NOMO-1 treated with DMSO at 0.1 percent for 48 hours (cell line): ENCODE measurements around the gene HSPA1A.
A peak's percentile ranks its signal among the peaks of the same experiment; 100 is the strongest.
"Not testable (repeated sequence)": the region's sequence is repeated elsewhere in the genome, so short reads cannot be mapped to it uniquely, and the experiment has no call there.

Source experiments
- DNase-seq: peaks from one replicate; lab custom pipeline; 2025; ENCODE audit not compliant: unreplicated experiment; lab: John Stamatoyannopoulos, UW

Gene HSPA1A

DNA sequence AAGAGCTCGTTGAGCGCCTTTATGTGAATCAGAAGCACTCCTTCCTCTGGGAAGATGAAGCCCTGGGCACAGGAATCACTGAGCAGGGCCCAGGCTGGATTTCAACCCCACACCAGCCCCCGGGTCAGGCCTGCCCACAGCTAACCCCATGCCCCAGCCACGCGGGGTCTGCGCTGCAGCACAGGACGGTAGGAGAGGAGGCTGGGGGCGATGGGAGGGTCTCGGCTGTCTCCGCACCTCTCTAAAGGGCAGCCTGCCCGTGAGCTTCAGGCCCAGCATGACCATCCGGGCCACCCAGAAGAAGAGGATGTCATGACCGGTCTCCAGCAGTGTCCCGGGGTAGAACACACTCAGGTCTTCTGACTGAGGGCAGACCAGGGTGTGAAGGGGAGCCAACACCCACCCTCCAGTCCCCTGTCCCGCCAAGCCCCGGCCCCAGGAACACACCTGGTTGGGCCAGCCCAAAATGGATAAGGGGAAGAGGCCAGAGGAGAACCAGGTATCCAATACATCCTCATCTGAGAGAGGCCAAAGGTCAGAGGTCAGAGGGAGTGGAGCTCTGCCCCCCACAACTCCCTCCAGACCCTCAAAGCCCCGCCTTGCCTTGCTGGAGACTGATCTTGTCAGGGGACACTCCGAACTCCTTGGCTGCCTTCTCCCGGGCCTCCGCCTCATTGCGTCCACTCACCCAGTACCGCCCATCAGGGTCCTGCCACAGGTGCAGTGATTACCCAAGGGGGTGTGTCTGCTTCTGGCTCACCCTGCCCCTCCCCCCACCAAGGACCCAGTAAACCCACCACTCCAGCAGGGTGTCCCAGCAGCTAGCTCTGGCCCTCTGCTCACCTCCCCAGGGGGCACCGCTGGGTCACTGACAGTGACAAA lies 33.9 kb upstream of the HSPA1A start:
- DNase-seq: no peak

DNA sequence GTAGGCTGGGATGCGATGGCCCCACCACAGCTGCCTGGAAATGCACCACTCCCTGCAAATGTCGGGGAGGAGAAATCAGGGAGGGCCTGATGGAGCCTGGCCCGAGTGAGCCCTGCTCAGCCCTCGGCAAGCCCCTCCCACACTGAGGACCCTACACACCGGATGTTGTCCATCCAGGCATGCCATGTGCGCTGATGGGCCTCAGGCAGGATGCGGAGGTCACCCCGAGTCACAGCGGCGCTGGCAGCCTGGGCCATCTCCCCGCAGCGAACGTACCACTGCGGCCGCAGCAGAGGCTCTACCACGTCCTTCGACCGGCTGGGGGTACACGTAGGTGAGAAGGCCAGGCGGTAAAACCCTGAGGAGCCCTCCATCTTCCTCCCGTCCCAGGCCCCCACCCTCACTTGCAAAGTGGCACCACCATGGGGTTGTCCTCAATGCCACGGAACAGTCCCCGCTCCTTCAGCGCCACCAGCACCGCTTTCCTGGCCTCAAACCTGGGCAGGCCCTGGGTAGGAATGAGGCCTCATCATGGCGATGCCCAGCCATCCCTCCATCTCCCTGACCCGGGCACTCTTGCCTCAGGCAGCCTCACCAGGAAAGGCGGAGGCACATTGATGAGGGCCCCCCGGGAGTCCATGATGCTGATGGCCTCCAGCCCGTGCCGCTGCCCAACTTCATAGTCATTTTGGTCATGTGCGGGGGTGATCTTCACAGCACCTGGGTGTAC lies 33.1 kb upstream of the HSPA1A start:
- no peak for DNase-seq

DNA sequence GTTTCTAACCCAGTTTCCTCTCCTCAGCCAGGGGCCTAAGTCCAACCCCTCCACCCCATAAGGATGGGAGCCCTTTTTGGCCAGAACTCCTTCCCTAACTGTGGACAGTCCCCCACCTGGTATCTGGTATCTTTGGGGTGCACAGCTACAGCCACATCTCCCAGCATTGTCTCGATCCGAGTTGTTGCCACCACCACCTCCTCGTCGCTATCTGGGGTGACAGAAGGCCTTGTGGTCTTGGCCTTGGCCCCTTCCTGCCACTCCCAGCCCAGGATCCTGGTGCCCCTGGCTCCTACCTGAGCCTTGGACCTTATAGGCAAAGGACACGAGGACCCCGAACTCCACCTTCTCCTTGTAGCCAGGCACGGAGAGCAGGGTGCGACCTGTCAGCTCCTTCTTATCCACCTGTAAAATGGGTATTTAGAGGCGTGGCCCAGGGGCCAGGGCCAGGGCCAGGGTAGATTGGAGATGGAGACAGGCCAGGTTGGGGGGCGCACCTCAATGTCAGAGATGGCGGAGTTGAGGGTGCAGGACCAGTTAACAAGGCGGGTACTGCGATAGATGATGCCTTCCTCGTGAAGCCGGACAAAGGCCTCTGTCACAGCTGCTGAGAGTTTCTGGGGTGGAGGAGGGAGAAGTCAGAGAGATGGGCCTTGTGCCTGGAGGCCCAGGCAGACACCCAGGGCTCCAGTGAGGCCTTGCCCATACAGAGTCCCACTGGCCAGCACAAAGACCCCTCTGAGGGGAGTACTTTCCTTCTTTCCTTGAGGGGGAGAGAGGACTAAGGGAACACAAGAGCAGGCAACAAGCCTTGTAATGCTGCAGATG lies 31.0 kb upstream of the HSPA1A start:
- no peak for DNase-seq

DNA sequence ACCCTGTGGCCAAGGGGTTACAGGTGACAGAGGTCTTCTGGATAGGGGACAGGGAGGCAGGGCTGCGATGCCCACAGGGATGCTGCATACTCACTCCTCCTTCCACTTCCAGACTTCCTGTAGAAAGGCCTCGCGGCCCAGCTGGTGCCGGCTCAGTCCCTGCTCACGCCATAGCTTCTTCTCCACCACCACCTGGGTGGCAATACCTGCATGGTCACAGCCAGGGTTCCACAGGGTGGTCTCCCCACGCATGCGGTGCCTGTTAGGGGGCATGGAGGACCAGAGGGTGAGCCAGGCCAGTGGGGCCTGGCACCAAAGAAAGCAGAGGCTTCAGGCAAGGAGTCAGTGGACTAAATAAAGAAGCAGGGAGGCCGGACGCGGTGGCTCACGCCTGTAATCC lies 29.9 kb upstream of the HSPA1A start:
- no peak for DNase-seq

DNA sequence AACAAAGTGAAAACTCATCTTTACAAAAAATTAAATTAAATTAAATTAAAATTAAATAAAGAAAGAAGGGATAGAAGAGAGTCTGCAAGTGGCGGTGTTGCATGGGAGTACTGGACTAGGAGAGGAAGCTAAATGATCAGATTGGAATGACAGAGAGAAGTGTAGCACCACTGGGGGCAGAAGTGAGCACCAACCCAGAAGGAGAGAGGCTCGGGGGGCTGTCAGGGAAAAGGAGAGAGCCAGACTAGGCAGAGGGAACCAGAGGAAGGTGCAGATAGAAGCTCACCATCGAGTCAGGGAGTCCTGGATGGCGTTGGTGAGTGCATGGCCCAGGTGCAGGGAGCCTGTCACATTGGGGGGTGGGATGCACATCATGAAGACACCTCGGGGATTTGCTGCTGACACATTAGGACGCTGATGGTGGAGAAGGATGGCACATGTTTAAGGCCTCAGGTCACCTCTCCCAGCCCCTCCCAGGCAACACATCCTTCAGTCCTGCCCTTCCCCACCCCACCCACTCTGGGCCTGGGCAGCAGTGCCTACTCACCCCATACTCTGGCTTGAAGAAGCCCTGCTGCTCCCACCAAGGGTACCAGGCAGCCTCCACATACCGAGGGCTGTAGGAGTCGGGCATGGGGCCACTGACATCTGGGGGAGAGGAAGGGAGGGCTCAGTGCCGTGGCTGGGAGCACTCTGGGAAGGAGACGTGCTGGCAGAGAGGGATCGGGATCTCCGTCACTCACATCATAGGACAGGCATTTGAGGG lies 23.8 kb upstream of the HSPA1A start:
- DNase-seq: peak; percentile 40

DNA sequence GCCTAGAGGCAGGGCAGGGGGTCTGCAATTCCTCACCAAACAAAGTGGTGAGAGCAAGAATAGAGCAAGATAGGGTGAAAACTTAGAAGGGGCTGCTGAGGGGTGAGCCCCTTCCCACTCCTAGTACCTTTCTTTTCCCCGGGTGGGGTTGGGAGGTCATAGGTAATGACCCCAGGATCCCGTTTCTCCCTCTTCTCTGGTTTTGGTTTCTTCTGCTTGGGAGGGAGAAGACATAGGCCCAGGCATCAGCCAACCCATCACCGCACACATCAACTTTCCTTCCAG lies 23.3 kb upstream of the HSPA1A start:
- no peak for DNase-seq

DNA sequence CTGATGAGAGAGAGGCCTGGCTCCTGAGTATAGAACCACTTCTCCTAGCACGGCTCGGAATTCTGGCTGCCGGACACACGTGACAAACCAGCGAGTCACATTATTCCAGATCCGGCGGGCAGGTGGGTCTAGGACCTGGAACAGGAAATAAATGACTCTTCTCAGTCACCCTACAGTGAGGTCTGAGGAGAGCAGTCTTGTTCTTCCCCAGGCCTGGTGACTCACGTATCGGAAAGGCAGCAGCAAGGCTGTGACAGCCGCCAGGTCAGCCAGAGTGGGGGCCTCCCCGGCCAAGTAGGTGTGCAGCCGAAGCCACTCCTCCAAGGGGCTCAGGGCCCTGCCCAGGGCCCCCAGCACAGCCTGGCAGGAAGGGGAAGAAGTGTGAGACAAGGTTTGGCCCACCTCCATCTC lies 22.6 kb upstream of the HSPA1A start:
- DNase-seq: no peak

DNA sequence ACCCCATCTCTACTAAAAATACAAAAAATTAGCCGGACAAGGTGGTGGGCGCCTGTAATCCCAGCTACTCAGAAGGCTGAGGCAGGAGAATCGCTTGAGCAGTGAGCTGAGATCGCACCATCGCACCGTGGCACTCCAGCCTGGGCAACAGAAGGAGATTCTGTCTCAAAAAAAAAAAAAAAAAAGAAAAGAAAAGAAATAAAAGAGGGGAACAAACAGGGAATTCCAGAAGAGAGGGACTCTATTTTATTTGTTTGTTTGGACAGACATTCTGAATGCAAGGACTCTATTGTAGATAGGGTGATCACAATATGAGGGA lies 21.5 kb upstream of the HSPA1A start:
- DNase-seq: not testable (repeated sequence)

DNA sequence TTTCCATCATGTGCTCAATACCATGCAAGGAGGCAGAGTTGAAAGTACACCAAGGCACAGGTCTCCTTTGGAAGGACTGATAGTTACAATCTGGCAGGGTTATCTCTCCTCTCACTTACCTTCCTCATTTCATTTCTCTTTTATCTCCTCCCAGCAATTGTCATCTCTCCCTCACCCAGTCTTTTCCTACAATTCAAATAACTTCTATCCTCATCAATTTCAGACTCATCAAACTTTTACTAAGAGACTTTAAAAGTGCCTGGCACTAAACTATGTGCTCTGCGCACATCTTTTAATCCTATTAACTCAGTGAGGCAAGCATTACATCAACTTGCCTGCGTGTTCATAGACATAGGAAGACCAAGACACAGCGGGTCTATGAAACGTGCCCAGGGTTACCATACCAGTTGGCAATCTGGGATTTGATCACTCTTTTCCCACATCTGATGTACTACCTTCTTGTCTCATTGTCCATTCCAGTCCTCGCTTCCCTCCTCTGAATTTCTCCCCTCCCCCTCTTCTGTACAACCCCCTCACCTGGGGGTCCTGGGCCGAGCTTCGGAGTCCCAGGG lies 21.0 kb upstream of the HSPA1A start:
- peak; percentile 49 for DNase-seq

DNA sequence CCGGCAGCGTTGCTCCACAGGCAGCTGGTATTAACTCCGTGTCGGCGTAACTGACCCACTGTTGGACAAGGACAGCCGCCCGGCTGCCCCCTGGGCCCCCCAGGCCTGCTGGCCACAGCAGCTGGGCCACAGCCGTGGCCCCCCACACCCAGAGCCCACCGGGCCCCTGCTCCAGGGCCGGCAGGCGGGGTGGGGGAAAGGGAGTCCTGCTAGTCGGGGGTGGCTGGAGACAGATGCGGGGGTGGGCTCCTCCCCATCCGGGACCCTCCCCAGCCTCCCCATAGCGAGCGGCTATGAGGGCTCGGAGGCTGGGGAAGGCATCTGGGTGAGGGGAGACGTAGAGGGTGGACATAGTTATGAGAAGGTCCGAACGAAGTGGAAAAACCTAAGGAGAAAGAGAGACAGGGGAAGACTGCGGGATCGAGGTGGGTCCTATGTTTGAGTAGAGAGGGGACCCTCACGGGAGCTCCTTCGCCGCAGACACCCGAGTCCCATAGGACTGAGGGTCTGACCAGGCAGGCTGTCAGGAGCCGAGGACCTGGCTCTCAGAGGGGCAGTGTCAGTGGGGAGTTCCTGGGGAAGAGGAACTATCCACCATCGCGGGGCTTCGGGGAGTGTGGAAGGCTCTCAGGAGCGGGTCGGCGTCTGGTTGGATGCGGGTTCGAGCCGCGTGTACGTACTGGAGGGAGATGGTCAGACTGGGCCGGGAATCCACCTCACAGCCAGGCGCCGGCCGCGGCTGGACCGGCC lies 20.3 kb upstream of the HSPA1A start:
- DNase-seq: peak; percentile 54

DNA sequence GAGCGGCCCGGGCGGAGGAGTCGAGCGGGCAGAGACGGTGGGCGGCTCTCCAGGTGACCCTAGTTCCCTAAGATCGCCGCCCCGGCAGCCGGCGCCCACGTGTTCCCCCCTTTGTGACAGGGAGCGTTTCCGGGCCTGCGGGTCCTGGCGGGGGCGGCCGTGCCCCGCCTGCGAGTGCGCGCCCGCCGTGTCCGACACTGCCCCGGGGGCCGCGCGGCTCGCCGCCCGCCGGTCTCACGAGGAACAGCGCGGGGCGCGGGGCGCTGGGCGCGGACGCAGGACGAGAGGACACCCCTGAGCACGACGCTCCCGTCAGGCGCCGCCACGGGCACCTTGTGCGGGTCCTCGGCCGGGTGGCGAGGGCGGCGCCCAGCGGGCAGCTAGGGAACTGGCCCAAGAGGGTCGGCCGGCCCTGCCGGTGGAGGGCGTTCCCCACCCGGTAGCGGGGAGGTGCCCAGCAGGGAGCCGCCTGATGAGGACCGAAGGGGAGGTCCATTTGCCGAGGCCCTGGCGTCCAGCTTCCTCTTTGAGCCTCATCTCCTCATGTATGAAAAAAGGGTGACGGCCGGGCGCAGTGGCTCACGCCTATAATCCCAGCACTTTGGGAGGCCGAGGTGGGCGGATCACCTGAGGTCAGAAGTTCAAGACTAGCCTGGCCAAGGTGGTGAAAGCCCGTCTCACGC lies 19.6 kb upstream of the HSPA1A start, which contains the start of gene VARS1:
Gene VARS1, minus strand, starts transcription at position 137 of the 683 bp plus-strand sequence. CDS start 535 bp downstream, outside the sequence.
- DNase-seq: peak; percentile 95

DNA sequence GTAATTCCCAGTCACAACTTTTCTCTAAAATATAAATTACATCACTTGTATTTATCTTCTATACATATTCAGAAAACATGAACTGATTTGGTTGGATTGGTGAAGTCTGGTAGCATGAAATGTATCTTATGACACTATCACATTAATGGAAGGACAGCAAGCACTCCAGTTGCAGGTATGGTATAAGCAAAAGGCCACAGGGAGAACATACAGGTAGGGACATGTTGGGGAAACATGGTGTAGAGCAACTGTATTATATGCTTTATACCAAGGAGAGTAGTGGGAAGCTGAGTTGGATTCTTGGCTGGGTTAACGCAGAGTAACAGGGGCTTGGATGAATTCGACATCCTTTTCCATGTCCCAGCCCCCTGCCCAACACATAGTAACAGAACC lies 18.4 kb upstream of the HSPA1A start:
- DNase-seq: no peak

DNA sequence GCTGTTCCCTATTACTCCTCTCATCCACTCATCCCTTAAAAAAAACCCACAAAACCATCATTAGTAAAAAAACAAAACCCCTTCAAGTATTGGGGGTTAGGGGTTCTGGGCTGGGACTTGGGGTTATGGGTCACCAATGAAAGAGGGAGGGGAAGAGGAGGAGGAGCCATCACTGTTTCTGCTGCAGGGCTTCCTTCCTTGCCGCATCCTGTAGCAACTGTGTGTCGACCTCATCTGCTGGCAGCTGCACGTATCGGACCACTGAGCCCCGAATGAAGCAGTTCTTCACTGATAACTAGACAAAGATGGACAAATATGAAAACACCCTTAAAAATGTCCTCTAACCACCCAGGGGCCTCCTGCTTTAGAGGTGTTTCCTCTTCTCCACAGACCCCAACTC lies 17.8 kb upstream of the HSPA1A start:
- no peak for DNase-seq

DNA sequence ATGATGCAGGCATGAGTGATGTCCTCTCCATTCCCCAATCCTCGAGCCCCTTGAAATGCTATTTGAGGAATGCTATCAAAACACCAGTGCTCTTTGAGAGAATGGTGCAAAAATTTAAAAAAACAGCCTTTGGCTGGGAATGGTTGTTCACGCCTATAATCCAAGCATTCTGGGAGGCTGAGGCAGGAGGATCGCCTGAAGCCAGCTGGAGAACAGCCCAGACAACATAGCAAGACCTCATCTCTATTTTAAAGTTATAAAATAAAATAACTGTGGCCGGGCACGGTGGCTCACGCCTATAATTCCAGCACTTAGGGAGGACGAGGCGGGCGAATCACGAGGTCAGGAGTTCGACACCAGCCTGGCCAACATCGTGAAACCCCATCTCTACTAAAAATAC lies 15.6 kb upstream of the HSPA1A start:
- DNase-seq: no peak

DNA sequence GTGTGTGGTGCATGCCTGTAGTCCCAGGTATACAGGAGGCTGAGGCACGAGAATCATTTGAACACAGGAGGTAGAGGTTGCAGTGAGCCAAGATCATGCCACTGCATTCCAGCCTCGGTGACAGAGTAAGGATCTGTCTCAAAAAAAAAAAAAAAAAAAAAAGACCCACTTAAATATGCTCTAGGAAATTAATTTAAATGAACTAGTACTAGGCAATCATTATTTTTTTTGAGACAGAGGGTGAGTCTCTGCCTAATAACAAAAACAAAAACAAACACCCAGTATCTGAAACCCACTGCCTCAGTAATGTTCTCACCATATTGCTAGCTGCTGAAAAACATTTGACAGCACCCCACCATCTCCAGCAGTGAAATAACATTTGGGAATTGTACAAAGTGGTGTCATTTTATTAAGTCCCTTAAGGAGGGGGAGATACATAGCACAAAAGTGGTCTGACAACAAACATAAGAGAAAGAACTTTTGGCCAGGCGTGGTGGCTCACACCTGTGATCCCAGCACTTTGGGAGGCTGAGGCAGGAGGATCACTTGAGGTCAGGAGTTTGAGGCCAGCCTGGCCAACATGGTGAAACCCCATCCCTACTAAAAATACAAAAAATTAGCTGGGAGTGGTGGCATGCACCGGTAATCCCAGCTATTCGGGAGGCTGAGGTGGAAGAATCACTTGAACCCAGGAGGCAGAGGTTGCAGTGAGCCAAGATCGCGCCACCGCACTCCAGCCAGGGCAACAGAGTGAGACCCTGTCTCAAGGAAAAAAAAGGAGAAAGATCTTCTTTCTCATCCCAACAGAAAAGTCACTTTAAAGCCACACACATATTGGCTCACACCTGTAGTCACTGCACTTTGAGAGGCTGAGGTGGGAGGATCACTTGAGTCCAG lies 14.1 kb upstream of the HSPA1A start:
- not testable (repeated sequence) for DNase-seq

DNA sequence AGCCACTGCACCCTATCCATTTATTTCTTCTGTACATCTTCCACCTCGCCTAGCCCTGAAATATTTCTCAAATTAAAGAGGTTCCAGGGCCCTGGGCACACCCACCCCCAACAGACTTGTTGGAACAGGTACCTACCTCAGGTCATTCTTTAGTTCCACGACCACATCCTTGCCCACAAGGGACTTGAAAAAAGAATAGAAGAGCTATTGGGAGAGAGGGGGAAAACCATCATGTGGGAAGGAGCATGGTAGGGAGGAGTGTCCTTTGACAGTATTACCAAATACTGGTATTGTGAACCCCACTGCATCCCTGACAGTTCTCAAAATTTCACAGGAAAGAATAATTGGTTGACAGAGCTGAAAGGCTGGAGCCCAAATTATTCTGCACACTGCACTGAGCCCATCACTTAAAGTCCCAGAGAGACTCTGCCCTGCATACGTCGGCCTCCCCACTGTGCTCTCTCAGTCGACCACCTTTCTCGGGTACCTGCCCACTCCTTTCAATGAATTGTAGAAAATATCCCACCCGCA lies 9.3 kb upstream of the HSPA1A start:
- no peak for DNase-seq

DNA sequence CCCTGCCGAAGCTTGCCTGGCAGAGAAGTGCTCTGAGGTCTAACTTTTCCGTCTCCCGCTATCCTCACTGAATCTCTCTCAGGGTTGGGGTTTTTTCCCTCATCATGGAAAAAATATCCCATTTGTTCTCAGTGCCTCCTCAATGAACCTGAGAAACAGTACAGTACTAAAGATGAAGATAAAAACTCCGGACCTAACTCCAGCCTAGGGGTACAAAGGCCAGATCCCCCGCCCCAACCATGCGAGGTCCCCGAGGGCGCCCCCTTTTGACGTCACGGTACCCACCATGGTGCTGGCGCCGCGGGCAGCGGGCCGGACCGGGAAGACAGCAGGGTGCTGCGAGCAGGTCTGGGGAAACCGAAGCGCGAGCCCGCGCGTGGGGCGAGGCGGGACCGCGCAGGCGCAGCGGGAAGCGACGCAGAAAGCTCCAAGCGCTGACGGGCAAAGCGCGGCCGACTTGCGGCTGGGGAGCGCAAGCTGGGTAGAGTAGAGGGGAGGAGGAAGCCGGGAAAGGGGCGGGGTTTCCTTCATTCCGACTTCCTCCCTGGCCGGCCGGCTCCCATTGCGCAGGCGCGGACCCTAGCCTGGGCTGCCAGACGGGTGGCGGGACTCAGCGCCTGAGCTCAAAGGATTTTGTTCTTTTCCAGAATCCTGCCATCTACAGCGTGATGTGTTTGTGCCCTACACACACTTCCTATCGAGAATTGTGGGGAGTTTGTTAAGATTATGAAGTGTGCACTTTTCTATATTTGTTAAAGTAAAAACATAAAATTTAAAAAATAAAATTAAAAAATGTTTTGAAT lies 8.7 kb upstream of the HSPA1A start, which contains the start of gene LSM2:
Gene LSM2, minus strand, starts transcription at position 497 of the 803 bp plus-strand sequence. Its CDS starts 209 bp downstream, at position 288.
- DNase-seq: peak; percentile 92
